Aortic smooth muscle cell (primary cell): ENCODE measurements around the gene SETDB1. TPM values are rescaled to one million over a fixed set of nuclear protein-coding genes. Genes with fewer than 3 reads are reported as not detected.

Experiments
- total RNA-seq: library from RNA; depleted of rRNA; stranded (reverse); fragments of >200 nt; gene quantifications from 2 replicates; pipeline ENCODE4 v1.2.3, GENCODE V29; 2014

The SETDB1 gene
- total RNA-seq = 25.8 and 32.0 TPM in 2 replicates

GRCh38 chr1:150926097-150926741 lies at the start of gene SETDB1:
TSS of gene SETDB1 (plus strand) at chr1:150926363. CDS start at chr1:150927715, 1,352 bp downstream.

GRCh38 chr1:150887018-150887417 lies 39.1 kb upstream of the SETDB1 start, which contains the start of gene CTXND2:
TSS of gene CTXND2 (plus strand) at chr1:150887136. CDS start at chr1:150912315, 25,179 bp downstream.

GRCh38 chr1:150974580-150975478 lies 48.7 kb downstream of the SETDB1 start, which contains the start of gene CERS2:
TSS of gene CERS2 (minus strand) at chr1:150974835. CDS start at chr1:150969090, 5,745 bp downstream.

GRCh38 chr1:150981805-150982712 lies 55.9 kb downstream of the SETDB1 start, which contains the start of gene ANXA9:
TSS of gene ANXA9 (plus strand) at chr1:150982292. CDS start at chr1:150983106, 814 bp downstream.

GRCh38 chr1:151006327-151007052 lies 80.3 kb downstream of the SETDB1 start, which contains the start of gene MINDY1:
TSS of gene MINDY1 (minus strand) at chr1:151006902. CDS start at chr1:151002617, 4,285 bp downstream.

GRCh38 chr1:151008244-151009205 lies 82.4 kb downstream of the SETDB1 start, which contains the start of gene PRUNE1:
TSS of gene PRUNE1 (plus strand) at chr1:151008449. CDS start at chr1:151008633, 184 bp downstream.

Other genes starting within 250 kb of the SETDB1 start
- gene GOLPH3L, start 229.2 kb upstream of the SETDB1 start, total RNA-seq = 9.6 and 11.5 TPM in 2 replicates
- 0.31 and 0.40 TPM in 2 replicates for gene HORMAD1, start 205.5 kb upstream of the SETDB1 start, total RNA-seq
- gene CTSS, start 160.6 kb upstream of the SETDB1 start, total RNA-seq = 25.8 and 41.1 TPM in 2 replicates
- 139 and 237 TPM in 2 replicates for gene CTSK, start 118.1 kb upstream of the SETDB1 start, total RNA-seq
- gene ARNT, start 49.8 kb upstream of the SETDB1 start, total RNA-seq = 36.3 and 42.2 TPM in 2 replicates
- gene CTXND2, start 39.2 kb upstream of the SETDB1 start, total RNA-seq = not detected in 2 replicates
- 148 and 157 TPM in 2 replicates for gene CERS2, start 48.5 kb downstream of the SETDB1 start, total RNA-seq
- 0.06 and 0.26 TPM in 2 replicates for gene ANXA9, start 55.9 kb downstream of the SETDB1 start, total RNA-seq
- 18.2 and 23.4 TPM in 2 replicates for gene MINDY1, start 80.5 kb downstream of the SETDB1 start, total RNA-seq
- 7.3 and 8.0 TPM in 2 replicates for gene PRUNE1, start 82.1 kb downstream of the SETDB1 start, total RNA-seq
- 0.25 and 0.40 TPM in 2 replicates for gene BNIPL, start 110.2 kb downstream of the SETDB1 start, total RNA-seq
- gene C1orf56, start 121.4 kb downstream of the SETDB1 start, total RNA-seq = 0.92 and 1.2 TPM in 2 replicates
- 54.8 and 56.1 TPM in 2 replicates for gene CDC42SE1, start 133.3 kb downstream of the SETDB1 start, total RNA-seq
- gene MLLT11, start 134.0 kb downstream of the SETDB1 start, total RNA-seq = 4.2 and 4.5 TPM in 2 replicates
- gene GABPB2, start 144.4 kb downstream of the SETDB1 start, total RNA-seq = 24.0 and 25.0 TPM in 2 replicates
- 0.53 and 1.1 TPM in 2 replicates for gene SEMA6C, start 220.3 kb downstream of the SETDB1 start, total RNA-seq
- not detected in 2 replicates for gene TNFAIP8L2, start 230.3 kb downstream of the SETDB1 start, total RNA-seq
- 5.8 and 6.9 TPM in 2 replicates for gene LYSMD1, start 239.5 kb downstream of the SETDB1 start, total RNA-seq
- 33.3 and 33.8 TPM in 2 replicates for gene SCNM1, start 239.8 kb downstream of the SETDB1 start, total RNA-seq
- gene TMOD4, start 249.6 kb downstream of the SETDB1 start, total RNA-seq = 0.56 TPM in 1 of 2 replicates, not detected in the other